HG03565 (cell line): ENCODE data around the gene MAGEA9B.
A peak's percentile ranks its signal among the peaks of the same experiment; 100 is the strongest.
"Not testable (repeated sequence)": the region's sequence is repeated elsewhere in the genome, so short reads cannot be mapped to it uniquely, and the experiment has no call there.

Source experiments
- ATAC-seq: cut with Tn5 transposase; IDR thresholded peaks from one replicate; pipeline ENCODE4 v1.9.1; 2021; ENCODE audit warnings: mild to moderate bottlenecking, moderate library complexity; ENCODE audit not compliant: unreplicated experiment

Gene MAGEA9B

GRCh38 chrX:149572743-149573142 lies 14.5 kb downstream of the MAGEA9B start:
- ATAC-seq: no peak

DNA sequence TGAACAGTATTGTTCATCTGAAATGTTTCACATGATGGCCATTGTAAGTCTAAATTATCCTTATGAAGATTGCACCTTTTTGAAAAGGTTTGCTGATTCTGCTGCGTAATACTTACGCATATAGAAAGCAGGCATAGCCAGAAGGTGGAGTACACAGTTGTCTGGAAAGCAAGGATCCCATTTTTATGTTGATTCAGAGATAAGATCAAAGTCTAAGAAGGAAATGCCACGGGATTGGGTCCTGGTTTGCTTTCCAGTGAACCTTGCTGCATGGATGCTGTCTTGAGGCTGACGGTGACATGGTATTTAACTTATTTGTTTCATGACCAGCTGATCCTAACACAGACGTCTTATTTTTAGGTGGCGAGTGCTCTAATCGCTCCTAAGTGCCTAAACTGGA lies 15.5 kb downstream of the MAGEA9B start:
- ATAC-seq: no peak

DNA sequence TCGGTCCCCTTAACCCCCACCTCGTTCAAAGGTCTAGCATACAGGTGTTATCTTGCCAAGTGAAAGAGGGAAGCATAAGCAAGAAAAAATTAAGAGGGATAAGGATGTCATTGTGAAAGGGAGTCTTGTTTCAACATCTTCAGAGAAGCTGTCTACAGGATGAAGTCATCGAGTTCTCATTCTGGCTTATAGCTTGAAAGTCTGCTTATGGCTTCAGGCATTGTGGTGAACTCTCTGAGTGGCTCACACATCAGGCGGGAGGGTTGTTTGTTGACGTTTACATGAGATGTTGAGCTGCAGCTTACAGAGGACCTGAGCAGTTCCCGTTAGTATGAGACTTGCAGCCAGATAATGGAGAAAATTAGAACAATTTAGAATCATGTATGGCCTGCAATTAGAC lies 16.6 kb downstream of the MAGEA9B start:
- ATAC-seq: no peak

- ATAC-seq: no peak
These were observed 17.5 kb downstream of the MAGEA9B start for GRCh38 chrX:149569770-149570169.

DNA sequence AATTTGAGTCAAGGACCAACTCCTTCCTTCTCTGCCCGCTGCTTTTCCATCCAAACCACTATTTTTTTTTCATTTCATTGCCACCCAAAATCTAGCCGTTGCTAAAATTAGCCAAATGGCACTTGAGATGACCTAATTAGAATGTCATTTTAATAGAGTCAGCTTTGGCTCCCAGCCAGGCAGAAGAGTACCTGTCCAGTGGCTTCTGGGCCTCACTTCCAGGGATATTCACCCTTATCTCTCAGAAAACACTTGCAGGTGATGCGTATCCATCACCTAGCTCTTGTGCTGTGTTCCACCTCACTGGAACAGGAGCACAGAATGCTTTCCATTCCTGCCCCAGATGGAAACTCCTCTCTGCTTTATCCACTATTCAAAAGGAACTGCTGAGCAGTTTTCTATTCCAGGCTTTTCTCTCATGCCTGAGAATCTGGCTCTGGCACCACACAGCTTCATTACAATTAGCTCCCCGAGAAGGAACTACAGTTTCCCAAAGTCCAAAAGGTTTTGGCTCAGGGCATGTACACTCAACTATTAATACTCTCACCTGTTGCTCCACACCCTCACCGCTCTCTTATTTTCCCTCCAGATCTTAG lies 18.5 kb downstream of the MAGEA9B start:
- no peak for ATAC-seq

- ATAC-seq: no peak
These were observed 19.4 kb downstream of the MAGEA9B start for GRCh38 chrX:149567621-149568417.

- no peak for ATAC-seq
These were observed 23.9 kb downstream of the MAGEA9B start for GRCh38 chrX:149563359-149563758.

DNA sequence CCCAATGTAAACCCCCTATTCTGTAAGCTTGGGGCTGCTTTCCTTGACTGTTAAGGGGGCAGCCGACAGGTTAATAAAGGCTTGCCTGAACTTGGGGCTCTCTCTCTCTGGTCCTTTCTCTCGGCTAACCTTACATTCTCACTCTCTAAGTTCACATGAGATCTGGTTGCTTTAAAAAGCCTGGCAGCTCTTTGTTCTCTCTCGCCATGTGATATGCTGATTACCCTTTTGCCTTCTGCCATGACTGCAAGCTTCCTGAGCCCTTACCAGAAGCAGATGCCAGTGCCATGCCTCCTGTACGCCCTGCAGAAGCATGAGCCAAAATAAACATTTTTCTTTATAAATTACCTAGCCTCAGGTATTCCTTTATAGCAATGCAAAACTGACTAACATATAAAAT lies 32.0 kb downstream of the MAGEA9B start:
- ATAC-seq: not testable (repeated sequence)

DNA sequence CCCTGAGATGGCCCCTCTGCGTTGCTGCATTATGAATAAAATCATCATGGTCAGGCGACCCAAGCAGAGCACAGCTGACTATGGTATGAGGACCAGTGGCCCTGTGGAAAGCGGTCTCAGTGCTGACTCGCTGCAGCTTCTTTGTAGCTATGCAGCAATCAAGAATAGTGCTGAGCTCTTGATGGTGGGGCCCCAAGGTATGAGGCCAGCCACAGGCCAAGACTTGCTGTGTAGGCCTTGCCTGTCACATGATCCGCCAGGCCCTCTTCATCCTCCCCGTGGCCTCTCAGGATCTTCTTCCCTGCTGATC lies 35.4 kb downstream of the MAGEA9B start:
- peak; percentile 13 for ATAC-seq

GRCh38 chrX:149551245-149551938 lies 35.9 kb downstream of the MAGEA9B start:
- ATAC-seq: peak; percentile 40

- not testable (repeated sequence) for ATAC-seq
These were observed 36.8 kb downstream of the MAGEA9B start for GRCh38 chrX:149550454-149550853.

DNA sequence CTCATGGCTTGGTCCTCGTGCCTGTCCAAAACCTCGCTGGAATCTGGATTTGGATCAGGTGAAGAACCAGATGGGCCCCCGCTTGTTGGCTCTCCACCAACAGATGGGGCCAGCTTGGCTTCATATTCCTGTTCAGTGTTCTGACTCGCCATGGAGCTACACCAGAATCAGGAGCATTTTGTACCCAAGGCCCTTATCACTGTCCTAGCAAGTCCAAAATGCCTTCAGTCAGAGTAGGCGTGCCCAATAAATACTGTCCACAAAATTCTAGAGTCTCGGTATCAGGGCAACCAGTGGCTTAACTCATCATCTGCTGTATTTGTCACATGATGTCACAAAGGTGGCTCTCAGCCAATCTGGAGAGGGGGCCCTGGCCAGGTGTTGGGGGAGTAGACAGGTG lies 37.6 kb downstream of the MAGEA9B start, which contains the start of gene HSFX3:
Gene HSFX3, minus strand, starts transcription at position 224 of the 400 bp plus-strand sequence. Its CDS starts 72 bp downstream, at position 152.
- not testable (repeated sequence) for ATAC-seq

DNA sequence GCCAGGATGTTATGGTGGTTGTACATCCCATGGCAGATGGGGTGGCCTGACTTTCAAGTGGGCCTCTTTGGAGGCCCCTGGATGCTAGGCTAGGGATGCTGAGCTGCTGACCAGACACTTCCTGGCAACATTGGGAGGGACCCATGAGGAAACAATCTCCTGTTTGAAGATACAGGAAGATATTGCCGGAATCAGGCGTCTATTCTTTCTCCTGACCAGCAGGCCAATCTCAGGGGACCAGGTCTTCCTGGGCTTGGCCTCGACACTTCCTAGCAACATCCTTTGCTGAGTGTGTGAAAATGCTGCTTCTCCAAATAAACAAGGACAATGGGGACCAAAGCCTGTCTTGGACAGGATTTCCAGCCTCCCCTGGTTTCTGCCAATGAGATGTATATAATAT lies 39.5 kb downstream of the MAGEA9B start:
- not testable (repeated sequence) for ATAC-seq

- not testable (repeated sequence) for ATAC-seq
These were observed 40.3 kb downstream of the MAGEA9B start for GRCh38 chrX:149546962-149547361.

- ATAC-seq: not testable (repeated sequence)
These were observed 41.4 kb downstream of the MAGEA9B start for GRCh38 chrX:149545545-149546543.

DNA sequence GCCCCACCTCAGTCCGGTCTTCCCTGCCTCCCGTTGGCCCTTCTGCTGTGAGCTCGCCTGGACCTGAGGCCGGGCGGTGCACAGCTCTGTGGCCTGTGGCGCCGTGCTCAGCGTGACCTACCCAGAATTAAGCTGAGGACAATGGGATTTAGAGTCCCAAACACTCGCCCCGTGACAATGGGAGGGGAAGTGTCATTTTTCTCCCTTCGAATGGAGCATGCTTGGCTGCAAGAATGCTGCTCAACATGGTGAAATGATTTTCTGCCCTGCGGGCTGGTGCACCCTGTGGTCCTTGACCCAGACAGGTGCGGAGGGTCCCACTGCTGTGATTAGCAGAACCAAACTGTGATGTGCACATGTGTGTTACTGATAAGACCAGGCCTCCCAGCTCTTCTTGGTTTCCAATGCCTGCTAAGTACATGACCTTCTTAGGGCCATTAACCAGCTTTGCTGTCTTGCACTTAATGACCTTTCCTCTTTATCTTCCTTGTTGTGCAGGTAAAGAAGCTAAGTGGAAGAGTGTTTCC lies 45.7 kb downstream of the MAGEA9B start:
- no peak for ATAC-seq

DNA sequence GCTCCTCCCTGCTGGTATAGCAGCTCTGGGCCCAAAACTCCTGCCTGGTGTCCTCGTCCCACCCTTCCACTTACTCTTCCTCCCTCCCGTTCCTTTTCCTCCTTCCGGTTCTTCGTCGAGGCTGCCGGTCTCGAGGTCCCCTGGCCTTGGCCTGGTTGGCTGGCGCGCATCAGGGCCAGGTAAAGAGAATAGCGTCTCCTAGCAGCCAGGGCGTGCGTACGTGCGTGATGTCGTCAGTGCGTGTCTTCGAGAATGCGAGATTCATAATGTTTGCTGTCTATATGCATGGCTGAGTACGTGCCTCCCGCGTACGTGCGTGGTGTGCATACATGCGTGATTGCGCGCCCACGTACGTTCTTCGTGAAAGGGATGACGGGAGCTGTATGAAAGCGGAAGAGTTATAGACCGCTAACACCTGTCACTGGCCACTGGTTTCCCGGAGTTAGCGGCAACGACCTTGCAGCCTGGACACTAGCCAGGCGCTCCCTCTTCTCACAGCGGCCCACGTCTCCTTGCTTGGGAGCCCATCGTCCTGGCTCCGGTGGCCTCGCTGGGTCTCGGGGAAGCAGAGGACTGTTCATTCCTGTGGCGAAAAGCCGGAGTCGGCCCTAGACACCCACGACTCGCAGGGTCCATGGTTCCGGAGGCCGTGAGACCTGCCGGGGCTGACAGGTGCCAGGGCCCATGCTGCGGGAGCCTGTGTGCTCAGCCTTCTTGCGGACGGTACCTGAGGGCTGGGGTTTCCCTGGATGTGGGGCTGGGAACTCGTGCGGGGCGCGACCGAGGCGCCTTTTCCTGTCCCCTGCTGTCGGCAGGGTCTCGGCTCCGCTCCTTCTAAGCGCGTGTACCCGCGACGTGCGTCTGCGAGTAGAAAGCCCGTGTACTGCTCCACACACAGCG lies 46.4 kb downstream of the MAGEA9B start, which contains the start of gene EOLA1:
Gene EOLA1, plus strand, starts transcription at position 392 of the 900 bp plus-strand sequence. CDS start 4,619 bp downstream, outside the sequence.
- ATAC-seq: peak; percentile 78

DNA sequence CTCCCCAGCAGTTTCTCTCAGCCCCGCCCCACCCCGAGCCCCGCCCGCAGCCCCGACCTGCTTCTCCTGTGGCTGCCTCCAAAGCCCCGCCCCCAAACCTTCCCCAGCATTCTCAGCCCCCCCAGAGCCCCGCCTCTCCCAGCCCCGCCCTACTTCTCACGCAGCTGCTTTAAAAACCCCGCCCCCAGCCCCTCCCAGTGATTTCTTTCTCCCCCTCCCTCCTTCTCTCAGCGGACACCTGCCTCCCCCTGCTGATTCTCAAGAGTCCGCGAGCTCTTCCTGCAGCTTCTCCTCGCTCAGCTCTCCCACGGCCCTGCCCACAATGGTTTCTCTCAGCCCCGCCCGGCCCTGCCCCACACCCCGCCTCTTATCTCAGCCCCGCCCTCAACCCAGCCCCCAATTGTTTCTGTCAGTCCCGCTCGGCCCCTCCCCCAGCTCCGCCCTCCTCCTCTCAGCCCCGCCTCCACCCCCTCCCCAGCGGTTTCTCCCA lies 47.1 kb downstream of the MAGEA9B start:
- ATAC-seq: peak; percentile 19
